Measurements from ENCODE around the gene AEN.
A peak's percentile ranks its signal among the peaks of the same experiment; 100 is the strongest.

The AEN gene

GRCh38 chr15:88613074-88613944, 7.8 kb upstream of the AEN start:
- no peak overlapping the region for H3K4me3 ChIP-seq (ENCODE audit: low read depth, low read length)

DNA sequence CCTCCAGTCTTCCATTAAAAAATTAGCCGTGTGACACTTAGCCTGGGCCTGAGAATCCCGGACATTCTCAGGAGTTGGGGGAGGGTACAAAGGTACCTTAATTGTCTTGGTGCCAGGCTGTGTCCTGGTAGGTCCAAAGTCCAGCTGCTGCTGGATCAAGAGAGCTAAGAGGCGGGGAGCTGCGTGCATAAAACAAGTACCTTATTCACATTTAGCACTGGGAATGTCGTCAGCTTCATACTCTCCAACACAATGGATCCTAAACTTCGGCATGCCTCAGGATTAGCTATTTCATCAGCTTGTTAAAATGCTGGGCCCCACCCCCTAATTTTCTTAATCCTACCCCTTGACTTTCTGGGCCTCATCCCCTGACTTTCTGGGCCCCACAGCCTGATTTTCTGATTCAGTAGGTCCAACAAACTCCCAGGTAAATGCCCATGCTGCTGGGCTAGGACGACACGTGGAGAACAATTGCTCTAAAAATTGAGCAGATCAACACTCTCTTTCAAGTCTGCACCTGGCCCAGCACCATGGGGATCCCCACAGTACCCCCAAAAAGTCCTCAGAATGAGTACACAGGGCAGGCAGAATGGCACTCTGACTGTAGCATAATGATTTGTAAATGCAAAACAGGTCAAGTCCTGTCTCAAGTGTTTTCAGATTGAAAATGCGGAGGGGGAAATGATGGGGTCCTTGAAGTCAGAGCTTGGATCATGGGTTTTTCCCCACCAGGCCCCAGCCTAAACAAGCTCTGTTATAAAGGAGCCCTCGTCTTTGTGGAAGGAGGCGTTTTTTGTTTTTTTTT, 5.6 kb upstream of the AEN start:
- no peak overlapping the region for H3K4me3 ChIP-seq (ENCODE audit: low read depth, low read length)

- no peak overlapping the region for H3K4me3 ChIP-seq (ENCODE audit: low read depth, low read length)
Measured at GRCh38 chr15:88616240-88616639, 4.9 kb upstream of the AEN start.

DNA sequence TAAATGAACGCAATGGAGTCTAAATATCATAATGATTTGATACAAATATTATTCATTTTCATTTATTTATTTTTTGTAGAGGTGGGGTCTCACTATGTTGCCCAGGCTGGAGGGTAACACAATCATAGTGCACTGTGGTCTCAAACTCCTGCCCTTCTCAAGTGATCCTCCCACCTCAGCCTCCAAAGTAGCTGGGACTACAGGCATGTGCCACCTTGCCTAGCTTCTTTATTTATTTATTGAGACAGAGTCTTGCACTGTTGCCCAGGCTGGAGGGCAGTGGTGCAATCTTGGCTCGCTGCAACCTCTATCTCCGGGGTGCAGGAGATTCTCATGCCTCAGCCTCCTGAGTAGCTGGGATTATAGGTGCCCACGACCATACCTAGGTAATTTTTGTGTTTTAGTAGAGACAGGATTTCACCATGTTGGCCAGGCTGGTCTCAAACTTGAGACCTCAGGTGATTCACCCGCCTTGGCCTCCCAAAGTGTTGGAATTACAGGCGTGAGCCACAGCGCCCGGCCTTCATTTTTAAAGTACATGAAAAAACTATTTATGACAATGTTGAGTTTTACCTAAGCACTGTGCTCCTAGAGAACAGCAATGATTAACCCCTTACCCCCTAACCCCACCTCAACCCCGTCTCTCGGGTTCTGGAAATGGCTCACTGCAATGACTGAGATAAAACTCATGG, 4.0 kb upstream of the AEN start:
- H3K4me3 ChIP-seq (ENCODE audit: low read depth, low read length): no peak overlapping the region

- no peak overlapping the region for H3K4me3 ChIP-seq (ENCODE audit: low read depth, low read length)
Measured at GRCh38 chr15:88617790-88618189, 3.4 kb upstream of the AEN start.

DNA sequence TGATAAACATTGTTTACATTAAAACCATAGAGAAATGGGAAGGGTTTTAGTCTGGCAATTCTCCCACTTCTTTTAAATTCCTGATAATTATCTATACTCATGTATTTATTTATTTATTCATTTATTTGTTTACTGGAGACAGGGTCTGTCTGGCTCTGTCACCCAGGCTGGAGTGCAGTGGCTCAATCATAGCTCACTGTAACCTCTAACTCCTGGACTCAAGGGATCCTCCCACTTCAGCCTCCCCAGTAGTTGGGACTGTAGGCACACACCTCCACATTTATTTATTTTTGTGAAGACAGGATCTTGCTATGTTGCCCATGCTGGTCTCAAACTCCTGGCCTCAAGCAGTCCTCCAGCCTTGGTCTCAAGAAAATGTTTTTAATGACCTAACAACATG, 2.5 kb upstream of the AEN start:
- H3K4me3 ChIP-seq (ENCODE audit: low read depth, low read length): no peak overlapping the region

DNA sequence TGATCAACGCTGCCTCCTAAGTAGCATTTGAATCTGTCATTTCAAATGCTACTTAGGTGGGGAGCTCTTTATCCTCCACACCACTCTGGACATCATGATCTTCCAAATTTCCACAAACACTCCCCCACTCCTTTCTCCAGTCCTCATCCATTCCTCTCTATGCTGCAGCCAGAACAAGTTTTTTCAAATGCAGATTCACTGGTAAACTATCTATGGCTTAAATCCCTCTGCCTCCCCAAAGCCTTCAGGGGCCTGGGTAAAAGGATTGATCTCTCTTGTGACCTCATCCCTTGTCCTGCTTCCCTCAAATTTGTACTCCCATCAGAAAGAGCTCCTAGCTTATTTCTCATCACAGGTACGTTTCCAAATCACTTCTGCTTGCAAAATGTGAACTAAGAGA, 1.3 kb upstream of the AEN start:
- no peak overlapping the region for H3K4me3 ChIP-seq (ENCODE audit: low read depth, low read length)

GRCh38 chr15:88621789-88622604, 857 bp downstream of the AEN start:
- peak overlapping the region; percentile 98 for H3K4me3 ChIP-seq (ENCODE audit: low read depth, low read length)

GRCh38 chr15:88622605-88622975, 1.4 kb downstream of the AEN start:
- peak overlapping the region; percentile 98 for H3K4me3 ChIP-seq (ENCODE audit: low read depth, low read length)

GRCh38 chr15:88623061-88623460, 1.9 kb downstream of the AEN start:
- peak overlapping the region; percentile 98 for H3K4me3 ChIP-seq (ENCODE audit: low read depth, low read length)

DNA sequence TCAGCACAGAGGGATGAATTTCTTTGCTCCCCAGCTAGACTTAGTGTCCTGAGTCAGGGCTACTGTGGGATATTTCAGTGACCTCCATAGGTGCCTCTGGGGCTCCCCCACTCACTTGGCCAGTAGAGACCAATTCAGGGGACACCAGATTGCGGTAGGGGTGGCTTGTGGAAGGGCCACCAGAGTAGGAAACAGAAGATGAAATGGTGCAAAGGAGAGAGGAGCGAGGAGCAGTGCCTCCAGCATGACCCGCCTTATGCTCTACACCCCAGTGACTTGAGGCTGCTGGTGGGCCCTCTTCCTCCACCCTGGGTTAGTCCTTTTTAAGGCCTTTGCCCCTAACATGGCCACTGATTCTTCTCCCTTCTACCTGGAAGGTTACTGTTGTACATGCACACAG, 2.5 kb downstream of the AEN start:
- peak overlapping the region; percentile 98 for H3K4me3 ChIP-seq (ENCODE audit: low read depth, low read length)

DNA sequence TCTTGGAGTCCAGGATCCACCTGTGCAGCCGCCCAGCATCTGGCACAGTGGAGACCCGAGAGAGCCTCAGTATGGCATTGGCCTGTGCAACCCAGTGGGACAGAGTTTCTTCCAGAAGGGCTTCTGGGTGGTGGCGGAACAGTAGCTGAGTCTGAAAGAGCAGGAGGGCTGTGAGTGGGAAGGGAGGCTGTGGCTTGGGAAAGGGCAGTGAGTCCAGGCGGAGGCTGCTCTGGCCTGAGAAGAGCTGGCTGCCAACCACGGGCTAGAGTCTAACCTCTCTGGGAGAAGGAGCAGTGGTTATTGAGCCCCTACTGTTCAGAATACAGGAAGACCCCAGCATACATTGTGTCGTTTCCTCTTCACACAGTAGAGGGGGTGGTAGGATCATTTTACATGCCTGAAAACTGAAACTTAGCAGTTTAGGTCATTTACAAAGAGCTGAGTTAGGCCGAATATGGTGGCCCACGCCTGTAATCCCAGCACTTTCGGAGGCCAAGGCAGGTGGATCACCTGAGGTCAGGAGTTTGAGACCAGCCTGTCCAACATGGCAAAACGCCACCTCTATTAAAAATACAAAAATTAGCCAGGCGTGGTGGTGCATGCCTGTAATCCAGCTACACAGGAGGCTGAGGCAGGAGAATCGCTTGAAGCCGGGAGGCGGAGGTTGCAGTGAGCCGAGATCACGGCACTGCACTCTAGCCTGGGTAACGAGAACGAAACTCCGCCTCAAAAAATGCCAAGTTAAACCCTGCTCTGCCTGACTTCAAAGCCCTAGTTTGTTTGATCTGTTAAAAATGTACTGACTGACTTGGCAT, 3.2 kb downstream of the AEN start:
- H3K4me3 ChIP-seq (ENCODE audit: low read depth, low read length): no peak overlapping the region

DNA sequence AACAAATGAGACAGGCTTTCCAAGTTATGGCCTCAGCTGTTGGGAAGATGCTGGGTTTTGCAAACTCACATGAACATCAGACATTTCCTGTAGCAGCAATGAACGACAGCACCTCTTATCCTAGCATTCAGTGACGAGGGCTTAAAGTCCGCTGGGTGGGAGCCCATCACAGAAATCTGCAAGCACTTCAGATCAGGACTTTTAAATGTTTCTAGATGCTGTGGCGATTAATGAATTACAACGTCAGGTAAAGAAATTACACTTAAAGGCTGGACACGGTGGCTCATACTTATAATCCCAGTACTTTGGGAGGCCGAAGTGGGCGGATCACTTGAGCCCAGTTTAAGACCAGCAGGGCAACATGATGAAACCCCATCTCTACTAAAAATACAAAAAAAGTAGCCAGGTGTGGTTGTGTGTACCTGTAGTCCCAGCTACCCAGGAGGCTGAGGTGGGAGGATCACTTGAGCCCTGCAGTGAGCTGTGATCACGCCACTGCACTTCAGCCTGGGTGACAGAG, 3.9 kb downstream of the AEN start:
- no peak overlapping the region for H3K4me3 ChIP-seq (ENCODE audit: low read depth, low read length)

GRCh38 chr15:88625943-88626741, 5.0 kb downstream of the AEN start:
- no peak overlapping the region for H3K4me3 ChIP-seq (ENCODE audit: low read depth, low read length)

DNA sequence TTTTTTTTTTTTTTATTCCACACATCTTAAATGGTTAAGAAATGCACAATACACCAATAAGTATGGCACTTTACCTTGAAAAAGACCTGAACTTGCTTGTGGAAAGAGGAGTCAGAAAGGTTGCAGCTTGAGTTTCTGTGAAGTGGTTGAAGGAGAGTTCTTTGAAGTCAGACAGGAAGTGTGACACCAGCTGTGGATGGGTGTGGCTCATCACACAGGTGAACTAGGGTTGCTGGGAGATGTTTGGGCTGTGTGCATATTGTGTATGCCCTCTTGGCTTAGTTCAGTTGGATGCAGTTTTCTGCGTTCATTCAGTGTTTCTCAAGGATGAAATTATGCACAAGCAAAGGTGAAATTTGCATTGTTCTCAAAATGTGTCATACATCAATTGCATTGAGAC, 6.3 kb downstream of the AEN start:
- H3K4me3 ChIP-seq (ENCODE audit: low read depth, low read length): no peak overlapping the region

- H3K4me3 ChIP-seq (ENCODE audit: low read depth, low read length): no peak overlapping the region
Measured at GRCh38 chr15:88628018-88628654, 7.0 kb downstream of the AEN start.

- H3K4me3 ChIP-seq (ENCODE audit: low read depth, low read length): no peak overlapping the region
Measured at GRCh38 chr15:88629071-88629470, 7.9 kb downstream of the AEN start.

DNA sequence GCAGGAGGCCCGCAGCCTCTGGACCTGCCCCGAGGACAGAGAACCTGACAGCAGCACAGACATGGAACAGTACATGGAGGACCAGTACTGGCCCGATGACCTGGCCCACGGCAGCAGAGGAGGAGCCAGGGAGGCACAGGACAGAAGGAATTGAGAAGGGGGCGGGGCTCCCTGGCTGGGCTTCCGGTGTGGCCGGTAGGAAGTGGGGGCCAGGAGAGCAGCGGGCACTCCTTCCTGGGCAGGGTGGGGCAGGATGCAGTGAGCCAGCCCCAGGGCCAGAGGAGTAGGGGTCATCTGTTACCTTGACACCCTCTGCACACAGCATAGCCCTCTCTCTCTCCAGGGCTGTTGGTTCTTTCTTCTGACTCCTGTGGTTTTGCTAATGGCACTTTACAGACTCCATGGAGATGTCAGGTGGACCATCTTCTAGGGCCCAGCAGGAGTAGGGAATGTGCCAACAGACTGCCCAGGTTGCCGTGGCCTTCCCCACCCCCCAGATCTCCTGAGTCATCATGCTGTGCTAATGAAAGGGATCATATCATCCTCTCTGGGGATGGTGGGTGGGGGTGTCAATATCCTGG, 9.1 kb downstream of the AEN start:
- no peak overlapping the region for H3K4me3 ChIP-seq (ENCODE audit: low read depth, low read length)

Data from iPS-11a (cell line).